ENCODE measurements around the gene GAMT. TPM values are rescaled to one million over a fixed set of nuclear protein-coding genes. Genes with fewer than 3 reads are reported as not detected.

GAMT gene
- total and polyA plus RNA-seq, 2 of the 13 experiments (the other 11 are each of a cell fraction or from before 2014, with no cell fraction given): 115 to 124 TPM

GRCh38 chr19:1373534-1374249, 27.6 kb downstream of the GAMT start (continued):
- peak; percentile 79 for TF ChIP-seq ZNF407 (CRISPR knock-in tag; IDR thresholded peaks at IDR 0.05; ENCODE audit: not compliant biosample characterization)
- TF ChIP-seq PPARG (CRISPR knock-in tag; conservative IDR thresholded peaks at IDR 0.05): peak; percentile 25; the same call in 1 of the 2 replicates
- peak; percentile 95; the same call in 1 of the 2 replicates for TF ChIP-seq ZNF879 (CRISPR knock-in tag; IDR thresholded peaks at IDR 0.05)
- peak; percentile 76 for TF ChIP-seq ZFP91 (CRISPR knock-in tag; IDR thresholded peaks at IDR 0.05; ENCODE audit: borderline replicate concordance)
- TF ChIP-seq RBM22 (optimal IDR thresholded peaks at IDR 0.05; ENCODE audit: low read length): no peak
- peak; percentile 76; the same call in 1 of the 2 replicates for TF ChIP-seq ZNF350 (CRISPR knock-in tag; IDR thresholded peaks at IDR 0.05; ENCODE audit: borderline replicate concordance, low read depth)
- TF ChIP-seq ZNF878 (CRISPR knock-in tag; IDR thresholded peaks at IDR 0.05): peak; percentile 87
- no peak for TF ChIP-seq SYNCRIP (IDR thresholded peaks at IDR 0.05; ENCODE audit: insufficient read depth, low read depth, low read length)
- TF ChIP-seq ZMYM2 (CRISPR knock-in tag; IDR thresholded peaks at IDR 0.05): no peak
- peak; percentile 71; the same call in 1 of the 2 replicates for TF ChIP-seq SRF (IDR thresholded peaks at IDR 0.05; ENCODE audit: low read depth, low read length)
- TF ChIP-seq ZBTB2 (CRISPR knock-in tag; IDR thresholded peaks at IDR 0.05; ENCODE audit: low read depth): no peak
- TF ChIP-seq SRSF1 (optimal IDR thresholded peaks at IDR 0.05; ENCODE audit: low read depth, low read length): peak; percentile 54
- TF ChIP-seq STAG1 (CRISPR knock-in tag; IDR thresholded peaks at IDR 0.05): 0 out of 2 replicates have a peak, but pooled peaks have one; percentile 23
- no peak for TF ChIP-seq EZH2 (conservative IDR thresholded peaks at IDR 0.05; ENCODE audit: low read depth, low read length)
- TF ChIP-seq HNRNPLL (IDR thresholded peaks at IDR 0.05; ENCODE audit: low read depth, low read length, poor library complexity, severe bottlenecking): peak; percentile 58
- TF ChIP-seq MXI1 (IDR thresholded peaks at IDR 0.05; ENCODE audit: borderline replicate concordance, low read depth, low read length): peak; percentile 63; the same call in 1 of the 3 replicates

Data from HepG2 (cell line).